ENCODE results near the gene PNPO. TPM values are rescaled to one million over a fixed set of nuclear protein-coding genes. Genes with fewer than 3 reads are reported as not detected.

The PNPO gene
- total and polyA plus RNA-seq, 2 of the 13 experiments (the other 11 are each of a cell fraction or from before 2014, with no cell fraction given), result 47.9 to 63.3 TPM

- TF ChIP-seq PREB (CRISPR knock-in tag; IDR thresholded peaks at IDR 0.05), result no peak
- no peak for TF ChIP-seq NR3C1 (CRISPR knock-in tag; IDR thresholded peaks at IDR 0.05)
- no peak for TF ChIP-seq KMT2A (CRISPR knock-in tag; IDR thresholded peaks at IDR 0.05)
- TF ChIP-seq ZSCAN21 (CRISPR knock-in tag; IDR thresholded peaks at IDR 0.05; ENCODE audit: borderline replicate concordance), result peak; percentile 96
- TF ChIP-seq, protein P1, sequence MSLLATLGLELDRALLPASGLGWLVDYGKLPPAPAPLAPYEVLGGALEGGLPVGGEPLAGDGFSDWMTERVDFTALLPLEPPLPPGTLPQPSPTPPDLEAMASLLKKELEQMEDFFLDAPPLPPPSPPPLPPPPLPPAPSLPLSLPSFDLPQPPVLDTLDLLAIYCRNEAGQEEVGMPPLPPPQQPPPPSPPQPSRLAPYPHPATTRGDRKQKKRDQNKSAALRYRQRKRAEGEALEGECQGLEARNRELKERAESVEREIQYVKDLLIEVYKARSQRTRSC (CRISPR knock-in tag; IDR thresholded peaks at IDR 0.05; ENCODE audit: low read depth), result no peak
- TF ChIP-seq, protein P2, sequence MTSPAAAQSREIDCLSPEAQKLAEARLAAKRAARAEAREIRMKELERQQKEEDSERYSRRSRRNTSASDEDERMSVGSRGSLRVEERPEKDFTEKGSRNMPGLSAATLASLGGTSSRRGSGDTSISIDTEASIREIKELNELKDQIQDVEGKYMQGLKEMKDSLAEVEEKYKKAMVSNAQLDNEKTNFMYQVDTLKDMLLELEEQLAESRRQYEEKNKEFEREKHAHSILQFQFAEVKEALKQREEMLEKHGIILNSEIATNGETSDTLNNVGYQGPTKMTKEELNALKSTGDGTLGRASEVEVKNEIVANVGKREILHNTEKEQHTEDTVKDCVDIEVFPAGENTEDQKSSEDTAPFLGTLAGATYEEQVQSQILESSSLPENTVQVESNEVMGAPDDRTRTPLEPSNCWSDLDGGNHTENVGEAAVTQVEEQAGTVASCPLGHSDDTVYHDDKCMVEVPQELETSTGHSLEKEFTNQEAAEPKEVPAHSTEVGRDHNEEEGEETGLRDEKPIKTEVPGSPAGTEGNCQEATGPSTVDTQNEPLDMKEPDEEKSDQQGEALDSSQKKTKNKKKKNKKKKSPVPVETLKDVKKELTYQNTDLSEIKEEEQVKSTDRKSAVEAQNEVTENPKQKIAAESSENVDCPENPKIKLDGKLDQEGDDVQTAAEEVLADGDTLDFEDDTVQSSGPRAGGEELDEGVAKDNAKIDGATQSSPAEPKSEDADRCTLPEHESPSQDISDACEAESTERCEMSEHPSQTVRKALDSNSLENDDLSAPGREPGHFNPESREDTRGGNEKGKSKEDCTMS (CRISPR knock-in tag; conservative IDR thresholded peaks at IDR 0.05), result no peak
- no peak for TF ChIP-seq RFXANK (CRISPR knock-in tag; IDR thresholded peaks at IDR 0.05)
- TF ChIP-seq ZBED4 (CRISPR knock-in tag; IDR thresholded peaks at IDR 0.05; ENCODE audit: borderline replicate concordance), result no peak
- no peak for TF ChIP-seq ARHGAP35 (CRISPR knock-in tag; IDR thresholded peaks at IDR 0.05; ENCODE audit: borderline replicate concordance)
- TF ChIP-seq HNRNPK (IDR thresholded peaks at IDR 0.05; ENCODE audit: low read depth, low read length, poor library complexity, severe bottlenecking), result no peak
- TF ChIP-seq ZNF20 (CRISPR knock-in tag; IDR thresholded peaks at IDR 0.05), result no peak
- TF ChIP-seq GATAD2A (CRISPR knock-in tag; IDR thresholded peaks at IDR 0.05), result peak; percentile 74
- no peak; the same call in 1 of the 2 replicates for TF ChIP-seq NFYC (CRISPR knock-in tag; IDR thresholded peaks at IDR 0.05)
- TF ChIP-seq, protein P3, sequence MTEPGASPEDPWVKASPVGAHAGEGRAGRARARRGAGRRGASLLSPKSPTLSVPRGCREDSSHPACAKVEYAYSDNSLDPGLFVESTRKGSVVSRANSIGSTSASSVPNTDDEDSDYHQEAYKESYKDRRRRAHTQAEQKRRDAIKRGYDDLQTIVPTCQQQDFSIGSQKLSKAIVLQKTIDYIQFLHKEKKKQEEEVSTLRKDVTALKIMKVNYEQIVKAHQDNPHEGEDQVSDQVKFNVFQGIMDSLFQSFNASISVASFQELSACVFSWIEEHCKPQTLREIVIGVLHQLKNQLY (CRISPR knock-in tag; IDR thresholded peaks at IDR 0.05), result peak; percentile 58; the same call in 1 of the 2 replicates
Observed at GRCh38 chr17:47948706-47949196, 7.4 kb downstream of the PNPO start (continued).
